T47D (cell line): ENCODE results near the gene DMAC1.

ENCODE experiments used
- DNase-seq, 2 experiments: peaks; one replicate each; pipeline versions ENCODE4 v3.0.0 to v3.0.0-alpha.2; 2011 to 2012; ENCODE audit warnings: low read depth in 1 of 2, low spot score in 1 of 2
- JUND ChIP-seq: IDR thresholded peaks from 2 replicates; pipeline ENCODE4 v1.6.1; 2012; ENCODE audit warnings: low read depth
- in situ Hi-C: cut with HindIII; loops from 2 replicates; pipeline ENCODE4 v1.10.0; 2016; ENCODE audit warnings: low sequenced_read_pairs, low pct_unique_long_range_greater_than_20kb

The DMAC1 gene

DNA sequence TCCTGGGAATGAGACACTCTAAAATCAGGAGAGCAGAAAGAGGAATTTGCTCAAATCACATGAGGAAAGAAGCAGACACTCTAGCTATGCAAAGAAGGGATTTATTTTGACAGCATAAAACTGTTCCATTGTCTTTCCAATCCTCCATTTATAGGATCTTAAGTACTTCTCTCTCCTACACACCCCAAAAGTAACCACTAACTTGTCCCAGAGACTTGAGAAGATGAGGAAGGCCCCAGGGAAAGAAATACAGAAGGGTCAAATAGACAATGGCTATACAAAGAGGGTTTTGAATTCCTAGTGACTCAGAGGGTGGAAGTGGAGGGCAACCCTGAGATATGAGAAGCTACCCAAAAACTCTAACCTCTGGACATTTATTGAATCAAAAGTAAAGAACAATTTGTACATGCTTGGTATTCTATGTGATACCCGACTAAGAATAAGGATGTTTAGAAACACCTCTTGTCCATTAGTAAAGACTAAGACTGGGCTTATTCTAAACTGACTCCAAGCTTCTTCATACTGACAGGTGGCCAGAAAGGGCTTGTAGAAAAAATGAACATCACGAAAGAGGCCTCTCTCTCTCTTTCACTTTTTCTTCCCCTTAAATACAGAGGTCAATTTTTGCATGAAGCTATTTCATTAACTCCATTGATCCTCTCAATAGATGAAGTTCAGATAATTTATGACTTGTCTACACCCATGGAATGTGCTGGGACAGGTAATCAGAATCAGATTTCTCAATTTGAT is 20.6 kb downstream of the DMAC1 start:
- TF ChIP-seq JUND: no peak
- DNase-seq: no peak
- in situ Hi-C loops: no loop called here

DNA sequence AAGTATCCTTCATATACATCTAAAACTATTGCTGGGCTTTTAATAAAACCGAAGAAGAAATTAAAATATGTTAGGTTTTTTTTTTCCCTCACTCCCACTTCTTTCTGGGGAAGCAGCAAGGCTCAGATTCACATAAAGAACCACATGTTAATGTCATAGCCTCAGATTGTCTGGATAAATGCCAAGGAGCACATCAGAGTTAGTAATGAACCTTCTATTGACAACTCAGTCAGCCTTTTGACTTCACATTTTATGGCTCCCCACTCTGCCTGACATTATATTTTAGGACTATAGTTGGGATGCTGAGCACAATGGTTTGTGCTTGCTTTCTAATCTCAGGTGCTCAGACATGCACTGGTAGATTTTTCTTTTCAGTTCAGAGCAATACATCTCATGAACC is 21.8 kb downstream of the DMAC1 start:
- DNase-seq: no peak
- no peak for TF ChIP-seq JUND
- in situ Hi-C loops: no loop called here

DNA sequence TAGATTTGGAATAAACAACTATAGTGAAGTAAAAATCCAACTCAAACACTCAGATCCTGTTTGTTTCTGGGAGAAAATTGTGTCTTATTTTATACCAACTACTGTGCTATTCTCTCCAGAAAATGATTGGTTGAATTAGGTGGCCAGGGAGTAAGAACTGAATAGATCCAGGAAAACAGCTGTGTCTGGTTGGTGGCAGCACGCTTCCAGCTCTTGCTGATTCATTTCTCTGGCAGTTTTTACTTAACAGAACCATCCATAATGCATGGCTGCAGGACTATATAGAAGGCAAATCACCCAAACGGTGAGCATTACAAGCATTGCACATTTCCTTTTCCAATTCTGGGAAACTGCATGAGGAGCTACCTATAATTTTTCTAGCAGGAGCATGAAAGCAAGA is 29.5 kb downstream of the DMAC1 start:
- no peak for TF ChIP-seq JUND
- in situ Hi-C loops: no loop called here
- DNase-seq: no peak

DNA sequence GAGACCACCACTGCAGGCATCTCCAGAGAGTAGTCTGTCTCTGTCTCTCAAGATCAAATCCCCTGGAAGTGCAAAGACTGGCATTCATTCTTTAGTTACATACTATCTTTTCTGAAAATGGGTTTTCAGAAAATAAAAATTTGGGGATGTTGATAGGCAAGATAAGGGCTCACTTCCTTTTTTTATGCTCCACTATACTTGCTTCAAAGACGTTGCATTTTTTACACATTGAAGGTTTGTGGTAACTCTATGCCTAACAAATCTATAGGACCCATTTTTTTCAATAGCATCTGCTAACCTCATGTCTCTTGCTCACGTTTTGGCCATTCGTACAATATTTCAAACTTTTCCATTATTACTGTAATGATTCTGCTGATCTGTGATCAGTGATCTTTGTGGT is 37.0 kb downstream of the DMAC1 start:
- in situ Hi-C loops: no loop called here
- TF ChIP-seq JUND: no peak
- no peak for DNase-seq

DNA sequence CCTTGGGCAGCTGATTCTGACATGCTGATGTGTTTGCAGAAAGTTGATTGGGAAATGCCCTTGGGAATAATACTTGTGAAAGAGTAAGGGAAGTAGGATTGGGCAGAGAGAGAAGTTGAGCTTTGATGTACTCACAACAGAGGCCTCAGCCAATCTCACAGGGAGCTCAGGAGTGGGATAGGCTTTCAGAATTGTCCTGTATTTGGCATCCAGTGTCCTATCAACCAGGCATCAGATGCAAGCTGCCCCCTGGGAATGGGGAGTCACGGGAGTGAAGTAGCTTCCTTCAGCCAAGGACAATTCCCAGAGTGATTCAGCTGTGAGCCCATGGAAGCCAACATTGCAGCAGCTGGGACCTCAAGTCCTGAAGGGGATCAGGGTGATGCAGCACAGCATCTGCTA is 39.6 kb downstream of the DMAC1 start:
- in situ Hi-C loops: no loop called here
- no peak for TF ChIP-seq JUND
- no peak for DNase-seq

DNA sequence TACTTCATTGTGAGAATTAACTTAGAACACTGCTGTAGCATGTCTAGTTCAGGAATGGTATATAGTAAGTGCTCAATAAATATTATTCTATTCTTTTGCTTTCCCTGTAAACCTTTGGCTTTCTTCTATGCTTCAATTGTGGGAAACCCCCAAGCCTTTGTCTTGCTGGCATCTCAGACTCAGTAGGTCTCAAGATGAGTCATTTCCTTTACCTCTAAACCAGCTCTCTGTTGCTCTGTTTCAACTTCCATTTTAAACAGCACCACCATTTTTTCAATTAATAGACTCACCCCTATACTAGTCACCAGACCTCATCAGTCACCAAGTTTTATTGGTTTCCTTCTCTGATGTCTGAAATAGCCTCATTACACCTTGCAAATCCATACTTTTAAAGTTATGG is 43.5 kb downstream of the DMAC1 start:
- TF ChIP-seq JUND: no peak
- no peak for DNase-seq
- in situ Hi-C loops: no loop called here

DNA sequence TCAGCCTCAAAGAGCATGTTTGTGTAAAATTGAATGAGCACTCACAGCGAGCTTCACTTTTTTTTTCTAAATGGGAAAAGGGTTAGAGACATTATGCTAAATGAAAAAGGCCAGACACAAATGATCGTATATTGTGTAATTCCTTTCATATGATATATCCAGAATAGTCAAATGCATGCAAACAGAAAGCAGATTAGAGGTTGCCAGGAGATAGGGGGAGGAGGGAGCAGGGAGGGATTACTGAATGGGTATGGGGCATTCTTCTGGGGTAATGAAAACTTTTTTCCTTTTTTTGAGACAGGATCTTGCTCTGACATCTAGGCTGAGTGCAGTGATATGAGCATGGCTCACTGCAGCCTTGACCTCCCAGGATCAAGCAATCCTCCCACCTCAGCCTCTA is 47.1 kb downstream of the DMAC1 start:
- no peak for DNase-seq
- no peak for TF ChIP-seq JUND
- in situ Hi-C loops: no loop called here
